ENCODE results near the gene AKR7A3.
"Not testable (repeated sequence)": the region's sequence is repeated elsewhere in the genome, so short reads cannot be mapped to it uniquely, and the experiment has no call there.

The AKR7A3 gene

DNA sequence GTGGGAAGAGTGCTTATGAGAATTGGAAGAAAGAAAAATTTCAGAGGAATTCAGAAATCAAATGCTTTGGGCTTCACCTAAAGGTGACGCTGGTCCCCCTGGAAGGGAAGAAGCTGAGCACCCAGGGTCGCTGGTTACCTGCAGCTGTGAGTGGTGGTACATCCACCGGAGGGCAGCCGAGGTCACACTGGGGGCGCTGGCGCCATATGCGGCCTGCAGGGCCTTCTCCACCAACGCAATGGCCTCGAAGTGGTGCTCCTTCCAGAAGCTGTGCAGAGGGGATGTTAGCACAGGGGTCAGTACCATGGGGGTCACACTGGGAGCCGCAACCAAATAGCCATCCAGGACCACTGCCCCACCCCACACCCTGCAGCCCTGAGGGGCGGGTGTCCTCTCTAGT lies 17.3 kb upstream of the AKR7A3 start:
- H3K4me3 ChIP-seq (ENCODE audit: low read length): no peak overlapping the region
- DNase-seq (ENCODE audit: low read depth, low spot score): no peak

DNA sequence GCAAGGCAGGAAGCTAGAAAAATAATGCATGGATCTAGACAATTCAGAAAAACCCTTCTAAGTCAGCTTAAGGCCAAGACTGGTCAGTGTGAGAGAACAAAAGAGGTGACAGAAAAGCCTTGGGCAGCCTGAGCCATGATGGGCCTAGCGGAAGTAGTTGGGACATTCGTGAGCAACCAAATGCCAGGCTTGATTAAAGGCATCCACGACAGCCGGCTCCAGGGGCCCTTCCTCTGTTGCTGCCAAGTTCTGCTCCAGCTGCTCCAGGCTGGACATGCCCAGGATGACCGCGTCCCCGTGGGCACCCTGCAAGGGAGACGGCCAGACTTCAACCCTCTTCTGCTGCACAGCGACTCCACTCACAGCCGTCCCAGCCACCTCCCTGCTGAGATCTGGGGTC lies 15.5 kb upstream of the AKR7A3 start:
- not testable (repeated sequence) for H3K4me3 ChIP-seq (ENCODE audit: low read length); DNase-seq (ENCODE audit: low read depth, low spot score)

DNA sequence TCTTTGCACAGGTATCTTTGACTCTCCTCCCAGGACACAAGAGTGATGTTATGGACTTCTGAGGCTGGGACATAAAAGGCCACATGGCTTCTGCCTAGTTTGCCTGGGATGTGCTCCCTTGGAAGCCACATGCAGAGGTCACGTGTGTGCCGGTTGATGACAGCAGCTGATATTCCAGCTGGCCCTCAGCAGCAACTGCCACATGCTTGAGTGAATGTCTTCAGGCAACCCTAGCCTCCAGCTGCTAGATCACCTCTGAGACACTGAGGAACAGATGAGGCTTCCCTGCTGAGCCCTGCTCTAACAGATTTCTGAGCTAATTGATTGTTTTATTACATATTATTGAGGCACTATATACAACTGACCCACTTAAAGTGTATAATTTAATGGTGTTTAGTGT lies 11.6 kb upstream of the AKR7A3 start:
- no peak overlapping the region for H3K4me3 ChIP-seq (ENCODE audit: low read length)
- no peak for DNase-seq (ENCODE audit: low read depth, low spot score)

DNA sequence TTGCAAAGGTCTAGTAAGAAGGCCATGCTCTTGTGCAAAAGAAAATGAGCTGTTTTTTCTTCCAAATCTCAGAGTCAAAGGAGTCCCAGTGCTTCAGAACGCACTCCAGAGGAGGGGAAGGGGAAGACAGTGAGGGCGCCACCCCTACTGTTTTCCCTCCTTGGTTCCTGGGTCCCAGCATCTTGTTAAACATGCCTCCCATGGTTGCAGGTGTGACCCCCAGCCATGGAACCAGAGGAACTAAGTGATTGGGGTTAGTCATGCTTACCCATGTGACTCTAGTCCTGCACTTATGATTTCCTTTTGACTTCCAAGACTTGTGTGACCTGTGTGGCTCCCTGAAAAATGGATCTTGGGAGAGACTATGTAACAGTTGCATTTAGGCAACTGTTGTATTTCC lies 6.1 kb upstream of the AKR7A3 start:
- H3K4me3 ChIP-seq (ENCODE audit: low read length): no peak overlapping the region
- no peak for DNase-seq (ENCODE audit: low read depth, low spot score)

DNA sequence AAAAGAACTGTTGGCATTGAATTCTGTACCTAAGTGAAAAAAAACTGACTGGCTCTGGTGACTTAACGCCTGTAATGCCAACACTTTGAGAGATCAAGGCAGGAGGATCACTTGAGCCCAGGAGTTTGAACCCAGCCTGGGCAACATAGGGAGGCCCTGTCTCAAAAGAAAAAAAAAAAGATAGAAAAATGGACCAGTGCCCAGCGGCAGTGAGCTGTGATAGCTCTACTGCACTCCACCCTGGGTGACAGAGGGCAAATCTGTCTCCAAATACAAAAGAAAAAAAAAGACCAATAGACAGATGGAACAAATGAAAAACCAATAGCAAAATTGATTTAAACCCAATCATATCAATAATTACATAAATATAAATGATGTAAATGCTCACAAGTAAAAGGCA lies 674 bp upstream of the AKR7A3 start:
- no peak overlapping the region for H3K4me3 ChIP-seq (ENCODE audit: low read length)
- DNase-seq (ENCODE audit: low read depth, low spot score): no peak

DNA sequence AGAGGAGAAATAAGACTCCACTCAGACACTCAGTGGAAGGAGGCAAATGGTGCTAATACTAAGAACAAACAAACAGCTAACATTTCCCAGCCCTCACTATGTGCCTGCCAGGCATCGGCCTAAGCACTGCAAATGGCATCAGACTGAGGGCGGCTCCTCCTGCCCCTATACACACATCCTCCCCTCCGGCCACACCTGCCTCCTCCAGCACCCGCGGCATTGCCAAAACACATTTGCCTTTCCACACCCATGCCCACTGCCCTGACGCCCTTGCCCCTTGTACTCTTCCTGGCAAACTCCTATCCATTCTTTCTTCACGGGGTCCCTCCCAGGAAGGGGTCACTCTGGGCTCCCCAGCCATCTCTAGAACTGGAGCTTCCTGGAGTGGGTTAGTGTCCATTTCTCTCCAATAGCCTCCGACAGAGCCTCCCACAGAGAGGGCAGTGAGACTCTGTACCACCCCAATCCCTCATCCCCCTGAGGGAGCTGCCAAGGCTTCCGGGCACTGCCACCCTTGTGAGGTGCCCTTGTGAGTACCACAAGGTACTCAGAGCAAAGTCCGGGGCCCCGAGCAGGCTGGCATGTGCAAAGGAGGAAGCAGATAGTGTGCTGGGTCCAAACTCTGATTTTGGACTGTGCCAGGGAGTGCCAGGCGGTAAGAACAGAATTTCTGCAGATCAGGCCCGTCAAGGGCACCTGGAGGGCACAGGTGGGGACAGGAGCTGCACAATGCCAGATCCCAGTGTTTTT lies 959 bp downstream of the AKR7A3 start:
- H3K4me3 ChIP-seq (ENCODE audit: low read length): no peak overlapping the region
- no peak for DNase-seq (ENCODE audit: low read depth, low spot score)

DNA sequence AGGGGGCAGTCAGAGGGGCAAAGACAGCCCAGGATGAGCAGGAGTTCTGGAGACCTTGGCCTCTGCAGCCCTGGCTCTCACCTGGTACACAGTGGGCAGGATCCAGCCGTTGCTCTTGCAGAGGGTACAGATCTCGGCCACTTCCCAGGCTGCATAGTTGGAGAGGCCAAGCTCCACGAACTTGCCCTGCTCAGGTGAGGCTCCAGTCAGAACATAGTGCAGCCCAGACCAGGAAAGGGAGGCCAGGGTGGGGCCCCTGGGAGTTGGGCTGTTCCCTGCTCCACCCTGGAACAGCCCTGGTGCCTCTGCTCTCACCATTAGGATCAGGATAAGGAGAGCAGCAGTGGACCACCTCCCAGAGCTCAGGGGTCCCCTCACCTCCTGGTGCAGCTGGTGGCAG lies 2.8 kb downstream of the AKR7A3 start:
- not testable (repeated sequence) for H3K4me3 ChIP-seq (ENCODE audit: low read length); DNase-seq (ENCODE audit: low read depth, low spot score)

DNA sequence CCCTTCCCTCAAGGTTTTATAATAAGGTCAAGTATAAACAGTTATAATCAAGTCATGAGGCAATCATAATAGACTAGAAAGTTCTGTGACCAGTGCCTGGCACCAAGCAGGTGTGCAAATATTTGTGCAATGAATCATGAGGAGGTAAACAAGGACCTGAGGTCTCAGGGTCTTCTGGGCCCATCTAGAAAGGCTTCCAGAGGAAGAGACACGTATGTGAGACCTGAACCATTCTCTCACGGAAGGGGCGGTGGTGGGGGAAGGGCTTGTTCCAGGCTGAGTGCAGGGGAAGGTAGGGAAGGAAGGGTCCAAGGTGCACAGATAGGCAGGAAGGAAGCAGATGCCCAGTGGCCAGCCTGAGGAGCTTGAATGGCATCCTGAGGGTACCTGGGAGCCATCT lies 3.2 kb downstream of the AKR7A3 start:
- not testable (repeated sequence) for H3K4me3 ChIP-seq (ENCODE audit: low read length); DNase-seq (ENCODE audit: low read depth, low spot score)

DNA sequence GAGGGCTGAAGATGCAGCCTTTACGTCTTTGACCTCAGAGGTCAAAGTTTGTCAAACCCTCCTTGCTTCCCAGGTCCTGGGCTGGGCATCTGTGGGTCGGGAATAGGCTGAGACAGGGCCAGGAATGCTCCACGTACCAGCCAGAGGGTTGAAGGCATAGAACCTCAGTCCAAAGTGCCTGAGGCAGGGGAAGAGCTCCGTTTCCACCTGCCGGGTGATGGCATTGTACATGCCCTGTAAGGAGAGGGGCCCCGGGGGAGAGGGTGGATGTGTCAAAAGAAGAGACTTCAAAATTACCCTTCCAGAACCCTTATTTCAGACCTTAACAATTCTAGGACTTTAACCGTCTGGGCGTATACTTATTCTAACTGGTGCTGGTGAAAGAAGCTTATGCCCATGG lies 3.7 kb downstream of the AKR7A3 start:
- H3K4me3 ChIP-seq (ENCODE audit: low read length): no peak overlapping the region
- DNase-seq (ENCODE audit: low read depth, low spot score): no peak

DNA sequence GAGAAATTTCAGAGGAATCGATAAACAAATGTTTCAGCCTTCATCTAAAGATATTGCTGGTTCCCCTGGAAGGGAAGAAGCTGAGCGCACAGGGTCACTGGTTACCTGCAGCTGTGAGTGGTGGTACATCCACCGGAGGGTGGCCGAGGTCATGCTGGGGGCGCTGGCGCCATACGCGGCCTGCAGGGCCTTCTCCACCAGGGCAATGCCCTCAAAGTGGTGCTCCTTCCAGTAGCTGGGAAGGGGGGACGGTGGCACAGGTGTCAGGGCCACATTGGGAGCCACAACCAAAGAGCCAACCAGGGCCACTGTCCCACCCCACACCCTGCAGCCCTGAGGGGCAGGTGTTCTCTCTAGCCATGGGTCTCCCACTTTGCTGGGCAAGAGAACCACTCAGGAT lies 4.7 kb downstream of the AKR7A3 start:
- DNase-seq (ENCODE audit: low read depth, low spot score): no peak
- no peak overlapping the region for H3K4me3 ChIP-seq (ENCODE audit: low read length)

DNA sequence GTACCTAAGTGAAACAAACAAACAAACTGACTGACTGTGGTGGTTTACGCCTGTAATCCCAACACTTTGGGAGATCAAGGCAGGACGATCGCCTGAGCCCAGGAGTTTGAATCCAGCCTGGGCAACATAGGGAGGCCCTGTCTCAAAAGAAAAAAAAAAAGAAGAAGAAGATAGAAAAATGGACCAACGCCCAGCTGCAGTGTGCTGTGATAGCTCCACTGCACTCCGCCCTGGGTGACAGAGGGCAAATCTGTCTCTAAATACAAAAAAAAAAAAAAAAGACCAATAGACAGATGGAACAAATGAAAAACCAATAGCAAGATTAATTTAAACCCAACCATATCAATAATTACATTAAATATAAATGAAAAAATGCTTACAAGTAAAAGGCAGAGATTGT lies 13.9 kb downstream of the AKR7A3 start:
- no peak for DNase-seq (ENCODE audit: low read depth, low spot score)
- no peak overlapping the region for H3K4me3 ChIP-seq (ENCODE audit: low read length)

DNA sequence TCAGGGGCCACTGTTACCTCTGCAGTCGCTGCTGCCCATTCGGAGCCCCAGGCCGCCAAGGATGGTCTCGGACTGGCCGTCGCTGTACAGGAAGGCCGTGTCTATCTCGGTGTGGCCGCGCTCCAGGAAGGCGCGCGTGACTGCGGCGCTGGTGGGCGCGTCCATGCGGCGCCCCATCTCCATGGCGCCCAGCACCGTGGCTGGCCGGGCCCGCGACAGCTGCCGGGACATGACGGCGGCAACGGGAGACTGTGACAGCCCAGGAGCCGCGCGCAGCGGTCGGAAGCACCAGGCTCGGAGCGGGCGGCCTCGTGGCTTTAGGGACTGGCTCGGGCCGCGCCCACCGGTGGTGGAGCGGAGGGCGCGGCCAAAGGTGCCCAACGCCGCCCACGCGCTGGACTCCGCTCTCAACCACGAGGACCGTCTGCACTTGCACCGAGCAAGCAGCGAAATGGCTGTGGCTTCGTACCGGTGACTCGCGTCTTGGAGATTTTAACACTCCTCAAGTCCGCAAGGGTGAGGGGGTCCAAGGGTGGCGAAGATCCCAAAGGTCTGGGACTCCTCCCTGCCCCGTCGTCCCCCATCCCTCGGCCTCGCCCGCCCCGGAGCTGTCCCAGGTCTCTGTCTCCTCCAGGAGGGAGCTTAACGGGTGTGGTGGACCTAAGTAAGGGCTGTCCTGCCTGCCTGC lies 14.6 kb downstream of the AKR7A3 start:
- not testable (repeated sequence) for H3K4me3 ChIP-seq (ENCODE audit: low read length); DNase-seq (ENCODE audit: low read depth, low spot score)

DNA sequence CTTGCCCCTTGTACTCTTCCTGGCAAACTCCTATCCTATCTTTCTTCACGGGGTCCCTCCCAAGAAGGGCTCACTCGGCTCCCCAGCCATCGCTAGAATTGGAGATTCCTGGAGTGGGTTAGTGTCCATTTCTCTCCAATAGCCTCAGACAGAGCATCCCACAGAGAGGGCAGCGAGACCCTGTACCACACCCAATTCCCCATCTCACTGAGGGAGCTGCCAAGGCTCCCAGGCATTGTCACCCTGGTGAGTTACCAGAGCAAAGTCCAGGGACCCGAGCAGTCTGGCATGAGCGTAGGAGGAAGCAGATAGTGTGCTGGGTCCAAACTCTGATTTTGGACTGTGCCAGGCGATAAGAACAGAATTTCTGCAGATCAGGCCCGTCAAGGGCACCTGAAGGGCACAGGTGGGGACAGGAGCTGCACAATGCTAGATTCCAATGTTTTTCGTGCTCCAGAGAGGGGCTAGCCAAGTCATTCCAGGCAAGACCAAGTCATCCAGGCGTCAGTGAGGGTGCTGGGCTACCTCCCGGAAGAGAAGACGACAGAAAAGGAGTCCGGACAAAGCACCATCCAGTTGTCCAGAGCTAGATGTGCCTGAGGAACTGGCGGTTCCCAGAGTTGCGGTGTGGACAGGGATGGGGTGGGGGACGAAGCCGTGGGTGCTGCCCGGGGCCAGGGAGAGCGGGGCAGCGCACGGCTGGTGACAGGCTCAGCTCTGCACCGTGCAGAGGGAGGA lies 15.3 kb downstream of the AKR7A3 start:
- no peak overlapping the region for H3K4me3 ChIP-seq (ENCODE audit: low read length)
- DNase-seq (ENCODE audit: low read depth, low spot score): no peak

DNA sequence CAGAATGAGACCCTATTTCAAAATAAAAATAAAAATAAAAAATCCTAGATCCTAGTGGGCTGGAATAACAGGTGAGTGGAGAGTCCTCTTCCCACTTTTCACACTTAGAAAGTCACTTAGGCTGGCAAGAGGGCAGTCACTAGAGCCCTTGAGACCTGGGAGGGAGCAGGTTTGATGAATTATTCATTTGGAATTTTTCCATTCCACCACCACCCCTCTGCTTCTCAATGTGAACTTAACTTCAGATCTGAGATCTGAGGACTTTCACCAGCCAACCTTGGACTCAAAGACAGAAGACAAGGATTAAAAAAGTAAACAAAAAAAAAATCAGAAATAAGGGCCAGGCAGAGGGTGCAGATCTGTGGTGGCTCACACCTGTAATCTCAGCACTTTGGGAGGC lies 16.5 kb downstream of the AKR7A3 start:
- DNase-seq (ENCODE audit: low read depth, low spot score): no peak
- H3K4me3 ChIP-seq (ENCODE audit: low read length): no peak overlapping the region

DNA sequence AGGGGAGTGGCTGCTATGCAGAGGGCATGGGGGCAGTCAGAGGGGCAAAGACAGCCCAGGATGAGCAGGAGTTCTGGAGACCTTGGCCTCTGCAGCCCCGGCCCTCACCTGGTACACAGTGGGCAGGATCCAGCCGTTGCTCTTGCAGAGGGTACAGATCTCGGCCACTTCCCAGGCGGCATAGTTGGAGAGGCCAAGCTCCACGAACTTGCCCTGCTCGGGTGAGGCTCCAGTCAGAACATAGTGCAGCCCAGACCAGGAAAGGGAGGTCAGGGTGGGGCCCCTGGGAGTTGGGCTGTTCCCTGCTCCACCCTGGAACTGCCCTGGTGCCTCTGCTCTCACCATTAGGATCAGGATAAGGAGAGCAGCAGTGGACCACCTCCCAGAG lies 18.2 kb downstream of the AKR7A3 start:
- H3K4me3 ChIP-seq (ENCODE audit: low read length); DNase-seq (ENCODE audit: low read depth, low spot score): not testable (repeated sequence)

DNA sequence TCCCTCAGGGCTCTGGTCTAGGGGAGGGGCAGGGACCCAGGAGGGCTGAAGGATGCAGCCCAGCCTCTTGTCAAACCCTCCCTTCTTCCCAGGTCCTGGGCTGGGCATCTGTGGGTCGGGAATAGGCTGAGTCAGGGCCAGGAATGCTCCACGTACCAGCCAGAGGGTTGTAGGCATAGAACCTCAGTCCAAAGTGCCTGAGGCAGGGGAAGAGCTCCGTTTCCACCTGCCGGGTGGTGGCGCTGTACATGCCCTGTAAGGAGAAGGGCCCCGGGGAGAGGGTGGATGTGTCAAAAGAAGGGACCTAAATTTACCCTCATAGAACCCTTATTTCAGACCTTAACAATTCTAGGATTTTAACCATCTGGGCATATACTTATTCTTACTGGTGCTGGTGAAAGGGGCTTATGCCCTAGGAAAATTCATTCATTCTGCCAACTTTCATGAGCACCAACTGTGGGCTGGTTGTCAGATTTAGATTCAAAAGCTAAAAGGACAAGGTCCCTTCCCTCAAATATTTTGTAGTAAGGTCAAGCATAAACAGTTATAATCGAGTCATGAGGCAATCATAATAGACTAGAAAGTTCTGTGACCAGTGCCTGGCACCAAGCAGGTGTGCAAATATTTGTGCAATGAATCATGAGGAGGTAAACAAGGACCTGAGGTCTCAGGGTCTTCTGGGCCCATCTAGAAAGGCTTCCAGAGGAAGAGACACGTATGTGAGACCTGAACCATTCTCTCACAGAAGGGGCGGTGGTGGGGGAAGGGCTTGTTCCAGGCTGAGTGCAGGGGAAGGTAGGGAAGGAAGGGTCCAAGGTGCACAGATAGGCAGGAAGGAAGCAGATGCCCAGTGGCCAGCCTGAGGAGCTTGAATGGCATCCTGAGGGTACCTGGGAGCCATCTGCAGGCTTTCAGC lies 18.9 kb downstream of the AKR7A3 start:
- DNase-seq (ENCODE audit: low read depth, low spot score): not testable (repeated sequence)

DNA sequence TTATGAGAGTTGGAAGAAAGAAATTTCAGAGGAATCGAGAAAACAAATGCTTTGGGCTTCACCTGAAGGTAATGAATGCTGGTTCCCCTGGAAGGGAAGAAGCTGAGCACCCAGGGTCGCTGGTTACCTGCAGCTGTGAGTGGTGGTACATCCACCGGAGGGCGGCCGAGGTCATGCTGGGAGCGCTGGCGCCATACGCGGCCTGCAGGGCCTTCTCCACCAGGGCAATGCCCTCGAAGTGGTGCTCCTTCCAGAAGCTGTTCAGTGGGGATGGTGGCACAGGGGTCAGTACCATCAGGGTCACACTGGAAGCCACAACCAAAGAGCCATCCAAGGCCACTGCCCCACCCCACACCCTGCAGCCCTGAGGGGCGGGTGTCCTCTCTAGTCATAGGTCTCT lies 20.1 kb downstream of the AKR7A3 start:
- no peak for DNase-seq (ENCODE audit: low read depth, low spot score)
- H3K4me3 ChIP-seq (ENCODE audit: low read length): no peak overlapping the region

More for the DNA sequence above, 18.9 kb downstream of the AKR7A3 start:
- not testable (repeated sequence) for H3K4me3 ChIP-seq (ENCODE audit: low read length)

DNA sequence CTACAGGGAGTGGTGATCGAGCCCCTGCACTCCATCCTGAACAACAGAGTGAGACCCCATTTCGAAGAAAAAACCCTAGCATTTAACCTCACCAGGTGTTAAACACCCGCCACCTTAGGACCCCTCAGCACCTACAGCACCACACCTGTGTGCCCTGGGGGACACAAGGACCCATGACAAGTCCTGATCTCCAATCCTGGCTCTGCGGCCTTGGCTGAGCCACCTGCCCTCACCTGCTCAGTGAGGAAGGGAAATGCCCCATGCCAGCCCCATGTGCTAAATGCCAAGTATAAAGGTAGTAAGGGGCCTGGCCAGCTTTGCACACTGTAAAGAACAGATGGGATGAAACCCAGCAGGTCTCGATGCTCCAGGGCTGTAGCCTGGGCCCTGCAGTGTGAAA lies 25.8 kb downstream of the AKR7A3 start:
- H3K4me3 ChIP-seq (ENCODE audit: low read length): no peak overlapping the region
- DNase-seq (ENCODE audit: low read depth, low spot score): no peak

DNA sequence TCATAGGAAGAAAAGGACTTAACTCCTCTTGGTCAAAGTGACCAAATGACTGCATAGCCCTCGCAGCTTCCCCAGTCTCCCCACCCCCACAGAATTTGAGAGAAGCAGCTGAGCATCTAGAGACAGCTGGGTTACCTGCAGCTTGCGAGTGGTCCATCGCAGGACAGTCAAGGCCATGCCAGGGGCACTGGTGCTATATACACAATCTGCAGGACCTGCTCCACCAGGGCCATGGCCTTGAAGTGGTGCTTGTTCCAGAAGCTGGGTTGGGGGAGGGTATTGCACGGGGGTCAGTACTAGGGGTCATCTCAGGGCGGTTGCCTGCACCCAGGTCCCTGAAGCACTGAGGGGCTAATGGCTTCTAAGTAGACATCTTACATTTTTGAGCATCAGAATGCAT lies 26.5 kb downstream of the AKR7A3 start:
- no peak for DNase-seq (ENCODE audit: low read depth, low spot score)

More for the DNA sequence above, 26.5 kb downstream of the AKR7A3 start:
- no peak overlapping the region for H3K4me3 ChIP-seq (ENCODE audit: low read length)

Data from Jurkat, Clone E6-1 (cell line).